Activated CD8-positive, alpha-beta T cell treated with anti-CD3 and anti-CD28 coated beads for 36 hours (primary cell): ENCODE data around the gene CTCFL. TPM values are rescaled to one million over a fixed set of nuclear protein-coding genes. Genes with fewer than 3 reads are reported as not detected.
"Not testable (repeated sequence)": the region's sequence is repeated elsewhere in the genome, so short reads cannot be mapped to it uniquely, and the experiment has no call there.

Experiments
- ATAC-seq: fragments of 200-7000 bp; cut with Tn5 transposase; one replicate; pipeline ENCODE4 v1.10.0; 2021; ENCODE audit warnings: mild to moderate bottlenecking, moderate library complexity
- CTCF ChIA-PET: fragments of 350-600 bp; sonication (Branson Sonifier 250); formaldehyde crosslinking; loops from one replicate; lab custom pipeline; 2021; ENCODE audit warnings: antibody characterized with exemption; lab: Charles Lee
- POLR2A ChIA-PET: fragments of 350-600 bp; sonication (Branson Sonifier 250); formaldehyde crosslinking; loops from one replicate; lab custom pipeline; 2021; ENCODE audit warnings: antibody characterized with exemption; lab: Charles Lee
- DNase-seq: peaks from one replicate; pipeline ENCODE4 v3.0.0-alpha.2; 2020
- H3K27ac Mint-ChIP-seq: one replicate; pipeline ENCODE4 v1.8.0; 2021; ENCODE audit warnings: mild to moderate bottlenecking, mixed read lengths
- H3K27me3 Mint-ChIP-seq: one replicate; pipeline ENCODE4 v1.8.0; 2021; ENCODE audit warnings: mixed read lengths
- H3K36me3 Mint-ChIP-seq: one replicate; pipeline ENCODE4 v1.8.0; 2021; ENCODE audit warnings: low read depth, mixed read lengths
- H3K4me1 Mint-ChIP-seq: one replicate; pipeline ENCODE4 v1.8.0; 2021; ENCODE audit warnings: low read depth, mixed read lengths
- H3K4me3 Mint-ChIP-seq: one replicate; pipeline ENCODE4 v1.8.0; 2021; ENCODE audit warnings: mild to moderate bottlenecking, moderate library complexity, mixed read lengths
- H3K9me3 Mint-ChIP-seq: one replicate; pipeline ENCODE4 v1.8.0; 2021; ENCODE audit warnings: mixed read lengths
- CTCF ChIP-seq: fragments of 200-600 bp; IDR thresholded peaks from one replicate; pipeline ENCODE4 v1.8.0; 2022; ENCODE audit warnings: antibody characterized with exemption, mild to moderate bottlenecking
- intact Hi-C: fragments of 100-400 bp; cut with micrococcal nuclease; formaldehyde crosslinking; loops from one replicate; pipeline ENCODE4 v1.10.0; 2022
- total RNA-seq, 2 experiments: library from RNA; stranded (reverse); gene quantifications; one replicate each; pipeline ENCODE4 v1.2.3, GENCODE V29; 2021

Gene CTCFL
- total RNA-seq, 2 experiments from 2014 or later = not detected

DNA sequence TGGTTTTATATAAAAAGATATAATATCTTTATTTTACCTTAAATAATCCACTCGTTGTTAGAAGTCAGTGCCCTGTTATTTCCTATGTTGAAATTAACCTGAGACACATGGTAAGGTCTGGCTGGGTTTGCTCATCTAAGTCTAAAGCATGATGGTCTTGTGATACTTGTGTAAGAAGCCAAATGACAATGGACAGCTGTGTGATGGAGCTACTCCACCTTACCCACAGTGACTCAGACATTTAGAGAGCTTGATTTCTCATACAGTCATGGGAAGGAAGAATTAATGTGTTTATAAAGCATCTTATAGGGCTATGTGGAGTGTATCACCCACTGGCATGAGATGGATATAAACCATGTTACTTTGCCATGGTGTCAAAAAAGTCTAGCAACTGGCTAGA is 11.7 kb downstream of the CTCFL start:
- ChIA-PET POLR2A (no interaction called here), CTCF (interaction anchor here (1.1 to 1.3 kb wide), 3 partner anchors 14 to 83 kb away, joined by 3 to 5 read pairs (median 4); no protein-coding TSS in a partner anchor)
- H3K4me1 Mint-ChIP-seq = no peaks in the 10 kb centered on the region
- ATAC-seq (no peak), DNase-seq (no peak)
- no peak for TF ChIP-seq CTCF
- H3K27ac Mint-ChIP-seq = no peak overlapping the region
- H3K36me3 Mint-ChIP-seq = no peaks in the 10 kb centered on the region
- H3K9me3 Mint-ChIP-seq = no peaks in the 10 kb centered on the region
- H3K27me3 Mint-ChIP-seq = peaks cover 11% of the 10 kb centered on the region
- intact Hi-C loops = loop anchor here (5.0 kb wide), 1 partner anchor 79 kb away; no protein-coding TSS in a partner anchor
- H3K4me3 Mint-ChIP-seq = no peak overlapping the region

- no peak for ATAC-seq
- no peak overlapping the region for H3K27ac Mint-ChIP-seq
- peaks cover 13% of the 10 kb centered on the region for H3K27me3 Mint-ChIP-seq
- intact Hi-C loops = loop anchor here (5.0 kb wide), 1 partner anchor 80 kb away; no protein-coding TSS in a partner anchor
- no peak overlapping the region for H3K4me3 Mint-ChIP-seq
- no peaks in the 10 kb centered on the region for H3K36me3 Mint-ChIP-seq
- TF ChIP-seq CTCF = no peak
- ChIA-PET POLR2A (no interaction called here), CTCF (interaction anchor here (1.1 kb wide), 1 partner anchor 82 kb away, joined by 5 read pairs; no protein-coding TSS in a partner anchor)
- H3K4me1 Mint-ChIP-seq = no peaks in the 10 kb centered on the region
- DNase-seq = no peak
- no peaks in the 10 kb centered on the region for H3K9me3 Mint-ChIP-seq
Observed at GRCh38 chr20:57512432-57512831, 12.5 kb downstream of the CTCFL start.

DNA sequence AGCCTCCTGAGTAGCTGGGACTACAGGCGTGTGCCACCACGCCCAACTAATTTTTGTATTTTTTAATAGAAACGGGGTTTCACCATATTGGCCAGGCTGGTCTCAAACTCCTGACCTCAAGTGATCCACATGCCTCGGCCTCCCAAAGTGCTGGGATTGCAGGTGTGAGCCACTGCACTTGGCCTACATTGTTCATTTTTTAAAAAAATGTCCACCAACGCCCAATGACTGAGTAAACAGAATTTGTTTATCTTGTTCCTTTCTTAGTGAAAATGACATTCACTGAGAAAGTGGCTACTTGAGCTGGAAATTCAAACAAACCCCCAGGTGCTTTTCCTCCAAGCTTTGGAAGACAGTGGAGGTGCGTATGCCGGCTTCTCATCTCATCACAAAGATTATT is 13.2 kb downstream of the CTCFL start:
- H3K36me3 Mint-ChIP-seq, POLR2A ChIA-PET, ATAC-seq, H3K9me3 Mint-ChIP-seq, H3K27ac Mint-ChIP-seq, H3K4me3 Mint-ChIP-seq, DNase-seq, H3K4me1 Mint-ChIP-seq, CTCF ChIA-PET: not testable (repeated sequence)
- H3K27me3 Mint-ChIP-seq = peaks cover 13% of the 10 kb centered on the region
- intact Hi-C loops = loop anchor here (5.0 kb wide), 1 partner anchor 81 kb away; no protein-coding TSS in a partner anchor

DNA sequence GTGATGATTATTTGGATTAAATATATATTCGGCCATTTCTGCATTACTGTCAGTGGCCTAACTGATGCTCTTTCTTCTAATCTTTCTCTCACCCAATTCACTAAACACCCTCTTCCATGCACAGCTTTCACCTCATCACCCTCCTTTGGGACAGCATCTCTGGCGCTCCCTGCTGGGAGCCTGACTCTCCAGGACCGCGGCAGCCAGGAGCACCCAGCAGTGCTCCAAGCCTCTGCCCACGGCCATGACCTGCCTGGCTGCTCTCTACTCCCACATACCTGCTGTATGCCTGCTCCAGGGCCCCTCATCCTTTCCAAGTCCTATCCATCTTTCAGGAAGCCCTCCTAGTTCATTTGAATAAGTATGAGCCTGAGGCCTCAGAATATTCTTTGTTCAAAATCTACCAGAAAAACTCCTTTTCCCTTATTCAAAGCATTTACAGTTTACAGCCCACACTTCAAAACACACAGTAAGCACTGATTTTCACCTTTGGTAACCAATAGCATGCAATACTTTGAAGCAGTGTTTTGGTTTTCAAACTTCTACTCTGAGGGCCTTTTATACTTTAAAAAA is 15.2 kb downstream of the CTCFL start:
- CTCF ChIA-PET = interaction anchor here (1.4 kb wide), 1 partner anchor 11 kb away, joined by 3 read pairs; no protein-coding TSS in a partner anchor

DNA sequence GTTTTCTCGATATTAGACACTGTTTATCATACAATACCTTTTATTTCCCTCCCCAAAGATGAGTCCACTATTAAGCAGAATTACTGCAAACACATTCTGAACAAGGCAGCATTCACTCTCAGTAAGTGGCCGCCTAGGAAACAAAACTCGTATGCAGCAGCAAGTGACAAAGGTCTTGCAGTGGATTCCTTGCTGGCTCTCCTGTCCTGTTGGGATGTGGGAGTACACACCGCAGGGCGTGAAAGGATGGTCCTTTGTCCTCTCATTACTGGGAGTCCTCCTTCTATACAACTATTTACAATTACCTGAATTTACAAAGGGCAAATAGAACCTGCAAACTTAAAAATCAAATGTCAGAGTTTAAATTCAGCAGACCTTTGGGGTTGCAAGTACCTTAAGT is 16.1 kb downstream of the CTCFL start:
- DNase-seq (no peak), ATAC-seq (no peak)
- Mint-ChIP-seq H3K27ac (no peak overlapping the region), H3K4me3 (no peak overlapping the region), H3K27me3 (peaks cover 17% of the 10 kb centered on the region), H3K9me3 (no peaks in the 10 kb centered on the region), H3K36me3 (no peaks in the 10 kb centered on the region), H3K4me1 (no peaks in the 10 kb centered on the region)
- intact Hi-C loops = no loop called here
- ChIA-PET CTCF (interaction anchor here (0.7 to 1.6 kb wide), 2 partner anchors 13 to 127 kb away, joined by 3 to 6 read pairs; no protein-coding TSS in a partner anchor), POLR2A (no interaction called here)
- no peak for TF ChIP-seq CTCF

More for the DNA sequence above, 15.2 kb downstream of the CTCFL start:
- peaks cover 19% of the 10 kb centered on the region for H3K27me3 Mint-ChIP-seq
- ATAC-seq (no peak), DNase-seq (peak; percentile 26)
- POLR2A ChIA-PET = no interaction called here
- no peak for TF ChIP-seq CTCF
- no peaks in the 10 kb centered on the region for H3K9me3 Mint-ChIP-seq
- H3K36me3 Mint-ChIP-seq = no peaks in the 10 kb centered on the region
- H3K4me1 Mint-ChIP-seq = no peaks in the 10 kb centered on the region
- H3K4me3 Mint-ChIP-seq = no peak overlapping the region
- intact Hi-C loops = loop anchor here (5.0 kb wide), 1 partner anchor 83 kb away; no protein-coding TSS in a partner anchor
- no peak overlapping the region for H3K27ac Mint-ChIP-seq
